BE2C (cell line): ENCODE results near the gene UGT1A6.

Experiments
- DNase-seq: peaks from one replicate; pipeline ENCODE4 v3.0.0-alpha.2; 2020
- H3K27me3 ChIP-seq: fragments of 250-450 bp; sonication (Bioruptor Pico); 2 replicates; pipeline ENCODE4 v1.5.1; 2020; ENCODE audit warnings: mild to moderate bottlenecking
- H3K36me3 ChIP-seq: fragments of 250-450 bp; sonication (Bioruptor Pico); 2 replicates; pipeline ENCODE4 v1.5.1; 2020; ENCODE audit warnings: mild to moderate bottlenecking
- H3K4me1 ChIP-seq: fragments of 250-450 bp; sonication (Bioruptor Pico); 2 replicates; pipeline ENCODE4 v1.5.1; 2020
- H3K4me3 ChIP-seq: 2 replicates; pipeline ENCODE4 v1.5.1; 2011; ENCODE audit warnings: low read depth, low read length
- H3K9me3 ChIP-seq: fragments of 250-450 bp; sonication (Bioruptor Pico); 2 replicates; pipeline ENCODE4 v1.5.1; 2020
- CTCF ChIP-seq: IDR thresholded peaks from 2 replicates; pipeline ENCODE4 v1.5.1; 2012; ENCODE audit warnings: mild to moderate bottlenecking, low read depth, low read length

The UGT1A6 gene

DNA sequence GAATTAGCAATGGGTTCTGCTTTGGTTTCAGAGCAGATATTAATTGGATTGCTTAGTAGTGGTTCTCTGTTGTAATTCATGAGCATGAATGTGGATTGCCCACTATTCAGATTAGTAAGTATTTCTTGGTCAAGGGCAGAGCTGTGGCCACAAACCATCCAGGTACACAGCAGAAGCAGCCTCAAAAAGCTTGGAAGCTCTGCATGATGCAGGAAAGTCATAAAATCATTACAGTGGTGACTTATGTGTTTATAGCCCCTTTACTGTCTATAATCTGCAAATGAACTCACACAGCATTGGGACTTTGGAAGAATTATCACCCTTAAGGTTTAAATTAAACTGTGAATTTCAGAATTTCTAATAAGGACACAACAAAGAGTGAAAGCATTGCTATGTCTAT, 65.5 kb downstream of the UGT1A6 start:
- Histone ChIP-seq H3K27me3 (peaks cover 3% of the 10 kb centered on the region), H3K4me3 (no peak overlapping the region), H3K4me1 (no peaks in the 10 kb centered on the region), H3K36me3 (no peaks in the 10 kb centered on the region), H3K9me3 (no peaks in the 10 kb centered on the region)
- DNase-seq, result no peak
- no peak for TF ChIP-seq CTCF

GRCh38 chr2:233758849-233759248, 66.2 kb downstream of the UGT1A6 start:
- no peaks in the 10 kb centered on the region for H3K4me1 ChIP-seq
- H3K9me3 ChIP-seq, result no peaks in the 10 kb centered on the region
- no peak for TF ChIP-seq CTCF
- no peak overlapping the region for H3K4me3 ChIP-seq
- H3K36me3 ChIP-seq, result no peaks in the 10 kb centered on the region
- DNase-seq, result no peak
- peaks cover 10% of the 10 kb centered on the region for H3K27me3 ChIP-seq

DNA sequence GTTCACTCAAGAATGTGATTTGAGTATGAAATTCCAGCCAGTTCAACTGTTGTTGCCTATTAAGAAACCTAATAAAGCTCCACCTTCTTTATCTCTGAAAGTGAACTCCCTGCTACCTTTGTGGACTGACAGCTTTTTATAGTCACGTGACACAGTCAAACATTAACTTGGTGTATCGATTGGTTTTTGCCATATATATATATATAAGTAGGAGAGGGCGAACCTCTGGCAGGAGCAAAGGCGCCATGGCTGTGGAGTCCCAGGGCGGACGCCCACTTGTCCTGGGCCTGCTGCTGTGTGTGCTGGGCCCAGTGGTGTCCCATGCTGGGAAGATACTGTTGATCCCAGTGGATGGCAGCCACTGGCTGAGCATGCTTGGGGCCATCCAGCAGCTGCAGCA, 67.4 kb downstream of the UGT1A6 start, which contains the start of gene UGT1A1:
TSS of gene UGT1A1 (plus strand) at position 228 of the 400 bp plus-strand sequence. CDS start at position 246, 18 bp downstream.
- DNase-seq, result no peak
- Histone ChIP-seq H3K4me3 (no peak within 1 kb of the TSS), H3K27me3 (peaks cover 10% of the 10 kb centered on the region), H3K36me3 (no peaks in the 10 kb centered on the region), H3K9me3 (no peaks in the 10 kb centered on the region), H3K4me1 (no peaks in the 10 kb centered on the region)
- TF ChIP-seq CTCF, result no peak

DNA sequence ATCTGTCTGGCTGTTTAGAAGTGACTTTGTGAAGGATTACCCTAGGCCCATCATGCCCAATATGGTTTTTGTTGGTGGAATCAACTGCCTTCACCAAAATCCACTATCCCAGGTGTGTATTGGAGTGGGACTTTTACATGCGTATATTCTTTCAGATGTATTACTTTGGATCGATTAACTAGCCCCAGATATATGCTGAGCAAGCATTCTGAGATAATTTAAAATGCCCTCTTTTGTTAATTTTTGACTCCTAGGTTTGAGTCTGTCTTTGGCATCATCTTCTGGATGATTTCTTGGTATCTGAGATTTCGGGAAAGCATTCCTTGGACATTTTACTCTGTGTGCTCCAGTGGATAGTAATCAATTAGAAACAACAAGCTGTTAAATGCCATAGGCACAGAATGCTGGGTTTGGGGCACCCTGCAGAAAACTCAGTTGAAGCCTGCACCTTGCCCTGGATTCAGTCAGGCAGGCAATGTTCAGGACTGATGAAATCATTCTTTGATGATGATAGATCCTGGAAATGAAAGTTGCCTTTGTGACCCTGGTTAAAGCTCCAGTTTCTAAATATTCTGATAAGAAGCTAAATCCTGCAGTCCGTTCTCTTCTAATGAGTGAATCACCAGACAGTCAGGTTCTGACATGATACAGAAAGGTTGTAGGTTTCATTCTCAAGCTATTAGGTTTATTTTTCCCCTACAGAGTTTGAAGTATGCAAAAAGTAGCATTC, 68.5 kb downstream of the UGT1A6 start:
- H3K36me3 ChIP-seq, result no peaks in the 10 kb centered on the region
- TF ChIP-seq CTCF, result no peak

GRCh38 chr2:233764264-233764663, 71.6 kb downstream of the UGT1A6 start:
- Histone ChIP-seq H3K4me1 (no peaks in the 10 kb centered on the region), H3K27me3 (peaks cover 26% of the 10 kb centered on the region), H3K36me3 (no peaks in the 10 kb centered on the region), H3K4me3 (no peak overlapping the region), H3K9me3 (no peaks in the 10 kb centered on the region)
- no peak for DNase-seq
- no peak for TF ChIP-seq CTCF

More for the DNA sequence above, 68.5 kb downstream of the UGT1A6 start:
- Histone ChIP-seq H3K9me3 (no peaks in the 10 kb centered on the region), H3K27me3 (peaks cover 10% of the 10 kb centered on the region), H3K4me1 (no peaks in the 10 kb centered on the region), H3K4me3 (no peak overlapping the region)
- DNase-seq, result no peak

DNA sequence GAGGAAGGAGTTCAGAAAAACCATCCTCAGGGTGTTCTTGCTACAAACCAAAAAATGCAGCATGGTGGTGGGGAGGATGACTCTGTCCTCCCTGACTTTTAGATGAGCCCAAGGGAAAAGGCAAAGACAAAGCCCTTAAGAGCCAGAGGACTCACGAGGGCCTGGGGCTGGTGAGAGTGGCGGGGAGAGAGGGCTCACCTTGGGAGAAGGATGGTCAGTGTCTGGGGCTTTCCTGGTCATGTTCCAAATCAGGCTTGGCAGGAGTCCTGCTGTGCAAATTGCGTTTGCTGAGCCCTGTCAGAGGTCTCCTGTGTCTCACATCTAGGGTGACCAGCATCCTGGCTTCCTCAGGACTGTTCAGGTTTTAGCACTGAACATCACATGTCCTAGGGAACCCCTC, 72.1 kb downstream of the UGT1A6 start:
- no peak overlapping the region for H3K4me3 ChIP-seq
- no peaks in the 10 kb centered on the region for H3K9me3 ChIP-seq
- no peaks in the 10 kb centered on the region for H3K4me1 ChIP-seq
- H3K27me3 ChIP-seq, result peaks cover 29% of the 10 kb centered on the region
- TF ChIP-seq CTCF, result no peak
- DNase-seq, result no peak
- no peaks in the 10 kb centered on the region for H3K36me3 ChIP-seq
